ENCODE results near the gene PLEKHA8.
"Not testable (repeated sequence)": the region's sequence is repeated elsewhere in the genome, so short reads cannot be mapped to it uniquely, and the experiment has no call there.

The PLEKHA8 gene

GRCh38 chr7:30023524-30023923 lies 4.7 kb upstream of the PLEKHA8 start:
- DNase-seq (ENCODE audit: low spot score): no peak

GRCh38 chr7:30026229-30027064 lies 1.8 kb upstream of the PLEKHA8 start, which contains the start of gene FKBP14:
FKBP14 (minus strand) TSS chr7:30026702; CDS start chr7:30026508, 194 bp downstream.
- peak; percentile 95 for DNase-seq (ENCODE audit: low spot score)

GRCh38 chr7:30027065-30027456 lies 1.2 kb upstream of the PLEKHA8 start:
- DNase-seq (ENCODE audit: low spot score): no peak

- DNase-seq (ENCODE audit: low spot score): no peak
These were observed 434 bp upstream of the PLEKHA8 start for GRCh38 chr7:30027740-30028215.

- DNase-seq (ENCODE audit: low spot score): no peak
These were observed 780 bp downstream of the PLEKHA8 start for GRCh38 chr7:30028749-30029635.

GRCh38 chr7:30029696-30030095 lies 1.5 kb downstream of the PLEKHA8 start:
- no peak for DNase-seq (ENCODE audit: low spot score)

- no peak for DNase-seq (ENCODE audit: low spot score)
These were observed 4.3 kb downstream of the PLEKHA8 start for GRCh38 chr7:30032310-30033125.

- DNase-seq (ENCODE audit: low spot score): no peak
These were observed 6.3 kb downstream of the PLEKHA8 start for GRCh38 chr7:30034501-30034900.

GRCh38 chr7:30036220-30036619 lies 8.0 kb downstream of the PLEKHA8 start:
- DNase-seq (ENCODE audit: low spot score): no peak

GRCh38 chr7:30038196-30038980 lies 10.2 kb downstream of the PLEKHA8 start:
- DNase-seq (ENCODE audit: low spot score): no peak

GRCh38 chr7:30040938-30041337 lies 12.7 kb downstream of the PLEKHA8 start:
- DNase-seq (ENCODE audit: low spot score): no peak

GRCh38 chr7:30041526-30042269 lies 13.5 kb downstream of the PLEKHA8 start:
- no peak for DNase-seq (ENCODE audit: low spot score)

- DNase-seq (ENCODE audit: low spot score): no peak
These were observed 18.0 kb downstream of the PLEKHA8 start for GRCh38 chr7:30046127-30046770.

GRCh38 chr7:30047124-30047523 lies 18.9 kb downstream of the PLEKHA8 start:
- DNase-seq (ENCODE audit: low spot score): no peak

- DNase-seq (ENCODE audit: low spot score): no peak
These were observed 20.4 kb downstream of the PLEKHA8 start for GRCh38 chr7:30048582-30048981.

- DNase-seq (ENCODE audit: low spot score): no peak
These were observed 21.0 kb downstream of the PLEKHA8 start for GRCh38 chr7:30049173-30049572.

- DNase-seq (ENCODE audit: low spot score): no peak
These were observed 24.9 kb downstream of the PLEKHA8 start for GRCh38 chr7:30053068-30053467.

GRCh38 chr7:30057741-30058140 lies 29.5 kb downstream of the PLEKHA8 start:
- DNase-seq (ENCODE audit: low spot score): no peak

- DNase-seq (ENCODE audit: low spot score): not testable (repeated sequence)
These were observed 33.6 kb downstream of the PLEKHA8 start for GRCh38 chr7:30061786-30062185.

GRCh38 chr7:30062587-30062986 lies 34.4 kb downstream of the PLEKHA8 start:
- peak; percentile 28 for DNase-seq (ENCODE audit: low spot score)
